GM19468 (cell line): ENCODE results near the gene CNGA2.
"Not testable (repeated sequence)": the region's sequence is repeated elsewhere in the genome, so short reads cannot be mapped to it uniquely, and the experiment has no call there.

Source experiments
- ATAC-seq: cut with Tn5 transposase; IDR thresholded peaks from one replicate; pipeline ENCODE4 v1.9.1; 2021; ENCODE audit warnings: mild to moderate bottlenecking, moderate library complexity, moderate number of reproducible peaks; ENCODE audit not compliant: unreplicated experiment; ENCODE audit errors: extremely low read depth

CNGA2 gene

DNA sequence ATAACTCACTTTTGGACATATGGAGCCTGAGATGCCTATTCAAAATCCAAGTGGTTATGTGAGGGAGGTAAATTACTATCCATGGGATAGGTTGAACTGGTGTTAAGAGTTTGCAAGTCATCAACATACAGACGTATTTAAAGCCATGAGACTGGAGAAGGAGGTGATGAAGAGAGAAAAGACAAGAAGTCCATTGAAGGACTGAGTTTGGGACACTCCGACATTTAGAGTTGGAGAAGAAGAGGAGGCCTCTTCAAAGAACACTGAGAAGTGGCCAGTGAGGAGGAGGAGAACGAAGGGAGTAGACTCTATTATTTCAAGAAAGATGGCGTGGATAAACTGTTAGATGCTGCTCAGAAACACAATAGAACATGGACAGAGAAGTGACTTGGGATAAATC lies at the start of gene CNGA2:
Gene CNGA2 (plus strand): TSS at position 301 of the 400 bp plus-strand sequence. CDS start 3,738 bp downstream, outside the sequence.
- ATAC-seq, result no peak

DNA sequence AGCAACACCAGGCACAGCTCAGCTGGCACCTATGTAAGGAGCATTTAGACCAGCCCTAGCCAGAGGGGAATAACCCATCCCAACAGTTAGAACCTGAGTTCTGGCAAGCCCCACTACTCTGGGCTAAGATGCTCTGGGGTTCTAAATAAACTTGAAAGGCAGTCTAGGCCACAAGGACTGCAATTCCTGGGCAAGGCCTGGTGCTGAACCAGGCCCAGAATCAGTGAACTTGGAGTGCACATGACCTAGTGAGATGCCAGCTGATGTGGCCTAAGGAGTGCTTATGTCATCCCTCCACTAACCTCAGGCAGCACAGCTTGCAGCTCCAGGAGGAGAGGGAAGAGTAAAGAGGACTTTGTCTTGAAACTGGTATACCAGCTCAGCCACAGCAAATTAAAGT lies 46.9 kb upstream of the CNGA2 start:
- ATAC-seq, result no peak

DNA sequence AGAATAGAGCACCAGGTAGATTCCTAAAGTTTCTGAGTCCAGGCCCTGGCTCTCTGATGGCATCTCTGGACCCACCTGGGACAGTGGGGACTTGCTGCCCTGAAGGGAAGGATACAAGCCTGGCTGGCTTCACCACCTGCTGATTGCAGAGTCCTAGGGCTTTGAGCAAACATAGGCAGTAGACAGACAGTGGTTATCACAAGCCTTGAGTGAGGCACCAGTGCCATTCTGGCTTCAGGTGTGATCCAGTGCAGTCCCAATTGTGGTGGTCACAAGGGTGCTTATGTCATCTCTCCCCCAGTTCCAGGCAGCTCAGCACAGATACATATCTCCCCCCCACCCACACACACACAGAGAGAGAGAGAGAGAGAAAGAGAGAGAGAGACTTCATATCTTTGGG lies 45.9 kb upstream of the CNGA2 start:
- ATAC-seq, result no peak

DNA sequence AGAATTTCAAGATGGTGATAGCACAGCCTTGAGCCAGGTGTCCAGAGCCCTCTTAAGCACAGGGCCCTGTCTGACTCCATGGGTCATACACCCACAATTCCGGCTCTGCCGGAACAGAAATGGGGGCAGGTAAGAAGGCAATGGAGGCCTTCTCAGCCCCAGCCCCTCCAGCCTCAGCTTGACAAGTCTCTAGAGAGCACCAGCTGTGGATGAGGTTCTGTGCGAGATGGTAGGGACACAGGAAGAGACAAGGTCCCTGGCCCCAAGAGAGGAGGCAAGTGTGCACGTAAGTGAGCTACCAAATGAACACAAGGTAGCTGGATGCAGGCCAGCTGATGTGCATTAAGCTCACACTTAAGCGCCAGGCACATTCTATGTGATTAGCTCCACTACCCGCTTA lies 41.7 kb upstream of the CNGA2 start:
- ATAC-seq, result no peak

DNA sequence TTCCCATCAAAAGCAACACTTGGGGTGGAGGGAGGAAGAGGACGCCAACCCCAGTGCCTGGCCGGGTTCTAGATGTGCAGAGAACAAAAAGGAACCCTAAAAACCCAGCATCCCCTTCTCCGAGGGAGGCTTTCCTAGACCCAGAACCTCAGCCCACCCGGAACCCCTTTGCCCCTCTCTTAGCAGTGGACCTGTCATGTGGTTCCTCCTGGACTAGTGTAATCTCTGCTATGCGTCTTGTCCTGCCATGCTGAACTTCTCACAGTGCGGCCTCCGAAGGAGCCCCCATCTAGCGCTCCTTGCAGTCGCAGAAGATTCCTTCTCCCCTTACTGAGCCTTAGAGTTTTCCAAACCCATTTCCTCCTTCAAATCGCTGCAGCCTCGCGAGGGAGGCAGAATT lies 40.4 kb upstream of the CNGA2 start:
- no peak for ATAC-seq

DNA sequence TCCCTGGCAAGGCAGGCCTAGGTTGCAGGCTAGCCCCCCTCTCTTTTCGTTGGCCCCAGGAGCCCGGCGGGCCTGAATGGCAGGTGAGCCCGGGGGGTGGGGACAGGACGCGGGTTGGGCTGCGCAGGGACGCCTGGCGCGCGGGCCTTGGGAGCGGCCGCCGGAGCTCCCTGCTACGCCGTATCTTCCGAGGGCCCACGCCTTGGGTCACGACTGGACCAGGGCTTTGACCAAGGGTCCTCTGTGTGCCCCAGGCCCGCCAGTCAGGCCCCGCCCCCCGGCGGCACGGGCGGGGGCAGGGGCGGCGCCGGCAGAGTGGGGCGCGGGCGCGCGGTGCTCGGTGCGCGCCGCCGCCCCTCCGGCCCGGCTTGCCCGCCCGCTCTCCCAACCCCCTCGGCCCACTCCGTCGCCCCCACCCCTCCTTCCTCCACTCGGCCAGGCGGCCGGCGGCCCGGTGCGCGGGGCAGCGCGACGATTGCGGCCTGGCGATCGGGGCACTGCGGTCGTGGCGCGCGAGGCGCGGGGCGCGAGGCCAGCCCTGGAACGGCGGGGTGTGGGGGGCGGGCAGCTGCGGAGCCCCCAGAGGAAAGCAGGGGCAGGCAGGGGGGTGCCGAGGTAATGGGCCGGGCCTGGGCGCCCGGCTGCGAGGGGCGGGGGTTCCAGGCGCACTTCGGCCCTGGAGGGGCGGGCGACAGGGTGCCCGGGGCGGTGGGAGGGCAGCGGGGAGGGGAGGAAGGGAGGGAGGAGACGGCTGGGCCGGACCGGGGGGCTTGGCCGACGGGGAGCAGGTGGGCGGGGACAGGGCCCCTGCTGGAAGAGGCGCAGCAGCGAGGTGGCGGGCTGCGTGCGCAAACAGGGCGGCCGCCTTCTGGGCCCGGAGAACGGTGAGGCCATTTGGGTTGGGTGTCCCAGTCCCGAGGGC lies 39.6 kb upstream of the CNGA2 start, which contains the start of gene PRRG3:
Gene PRRG3 (plus strand): TSS at position 798 of the 922 bp plus-strand sequence. CDS start 3,357 bp downstream, outside the sequence.
- no peak for ATAC-seq

DNA sequence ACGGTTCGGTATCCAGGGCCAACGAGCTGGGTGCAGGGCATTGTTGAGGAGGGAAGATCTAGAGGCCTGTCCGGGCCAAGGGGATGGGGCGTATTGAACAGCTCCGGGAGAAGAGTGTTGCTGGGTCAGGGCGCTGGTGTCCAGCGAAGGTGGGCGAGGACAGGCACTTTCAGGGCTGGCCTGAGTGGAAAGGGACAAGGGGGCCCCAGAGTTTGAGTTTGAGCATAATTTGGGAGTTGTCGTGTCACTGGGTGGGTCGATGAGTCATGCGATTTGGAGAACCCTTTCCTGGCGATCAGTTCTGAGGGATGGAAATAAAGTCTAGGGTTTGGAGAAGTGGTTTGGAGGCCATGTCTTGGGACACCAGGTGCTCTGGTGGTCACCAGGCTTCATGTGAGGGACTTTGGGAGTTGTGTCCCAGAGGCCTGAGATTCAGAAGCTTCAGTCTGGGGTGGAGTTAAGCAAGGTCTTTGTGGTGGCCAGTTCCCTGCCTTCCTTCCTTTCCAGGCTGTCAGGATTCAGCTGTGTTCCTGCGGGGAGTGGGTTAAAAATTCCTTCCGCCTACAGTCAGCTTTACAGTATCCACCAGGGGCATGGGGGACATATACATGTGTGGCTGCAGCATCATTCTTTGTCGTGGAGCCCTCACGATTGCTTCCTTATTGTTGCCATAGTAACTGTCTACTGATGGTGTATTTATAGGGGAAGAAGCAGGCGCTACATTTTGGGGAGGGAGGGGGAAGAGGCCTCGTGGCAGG lies 38.8 kb upstream of the CNGA2 start:
- ATAC-seq, result no peak

DNA sequence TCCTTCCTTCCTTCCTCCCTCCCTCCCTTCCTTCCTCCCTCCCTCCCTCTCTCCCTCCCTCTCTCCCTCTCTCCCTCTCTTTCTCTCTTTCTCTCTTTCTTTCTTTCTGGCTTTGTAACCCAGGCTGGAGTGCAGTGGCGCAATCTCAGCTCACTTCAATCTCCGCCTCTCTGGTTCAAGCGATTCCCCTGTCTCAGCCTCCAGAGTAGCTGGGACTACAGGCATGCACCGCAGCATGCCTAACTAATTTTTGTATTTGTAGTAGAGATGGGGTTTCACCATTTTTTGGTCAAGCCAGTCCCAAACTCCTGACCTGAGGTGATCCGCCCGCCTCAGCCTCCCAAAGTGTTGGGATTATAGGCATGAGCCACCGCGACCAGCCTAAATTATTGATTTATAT lies 37.5 kb upstream of the CNGA2 start:
- not testable (repeated sequence) for ATAC-seq

DNA sequence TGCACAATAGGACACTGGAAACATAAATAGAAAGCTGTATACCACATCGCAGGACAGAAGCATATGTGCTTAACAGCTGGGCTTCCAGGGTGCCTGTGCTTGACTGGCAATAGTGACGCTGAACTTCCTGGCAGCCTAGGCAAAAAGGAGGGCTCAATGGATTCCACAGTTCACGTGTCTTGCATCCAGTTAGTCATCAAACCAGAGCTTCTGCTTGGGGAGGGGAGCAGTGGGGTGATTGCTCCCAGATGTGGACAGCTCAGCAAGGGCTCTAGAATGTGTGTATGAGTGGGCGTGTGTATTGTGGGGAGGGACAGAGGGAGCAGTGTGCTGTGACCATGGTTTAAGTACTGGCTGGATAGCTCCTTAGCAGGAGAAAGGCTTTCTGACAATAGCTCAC lies 37.0 kb upstream of the CNGA2 start:
- no peak for ATAC-seq

DNA sequence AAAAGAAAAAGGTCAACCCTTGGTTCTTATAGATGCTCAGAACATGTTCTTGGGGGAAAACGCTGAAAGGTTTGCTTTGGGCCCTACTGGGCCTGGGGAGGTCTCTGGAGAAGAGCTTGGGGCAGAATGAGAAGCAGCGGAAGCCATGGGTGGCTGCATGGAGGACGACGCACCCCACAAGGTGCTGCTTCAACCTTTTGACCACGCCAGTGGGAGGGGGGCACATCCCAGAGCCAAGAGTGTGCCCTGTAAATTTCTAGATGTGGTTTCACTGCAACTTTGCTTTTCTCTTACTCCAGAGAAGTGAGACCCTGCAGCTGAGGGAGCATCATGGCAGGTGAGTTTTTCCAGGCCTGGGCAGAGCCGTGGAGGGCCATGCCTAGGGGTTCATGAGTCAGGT lies 36.1 kb upstream of the CNGA2 start:
- ATAC-seq, result no peak

DNA sequence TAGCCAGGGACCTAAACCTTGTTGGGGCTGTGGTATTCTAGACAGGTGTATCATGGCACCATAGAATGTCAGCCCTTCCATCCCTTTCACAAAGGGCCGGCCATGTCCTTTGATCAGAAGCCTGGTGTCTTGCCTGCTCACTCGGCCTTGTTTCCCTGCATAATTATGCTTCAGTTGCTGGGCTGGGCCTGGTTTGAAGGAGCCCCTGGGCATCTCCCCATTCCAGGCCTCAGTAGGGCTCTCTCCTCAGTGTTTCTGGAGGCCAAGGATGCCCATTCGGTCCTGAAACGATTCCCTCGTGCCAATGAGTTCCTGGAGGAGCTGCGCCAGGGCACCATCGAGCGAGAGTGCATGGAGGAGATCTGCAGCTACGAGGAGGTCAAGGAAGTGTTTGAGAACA lies 34.8 kb upstream of the CNGA2 start:
- no peak for ATAC-seq

DNA sequence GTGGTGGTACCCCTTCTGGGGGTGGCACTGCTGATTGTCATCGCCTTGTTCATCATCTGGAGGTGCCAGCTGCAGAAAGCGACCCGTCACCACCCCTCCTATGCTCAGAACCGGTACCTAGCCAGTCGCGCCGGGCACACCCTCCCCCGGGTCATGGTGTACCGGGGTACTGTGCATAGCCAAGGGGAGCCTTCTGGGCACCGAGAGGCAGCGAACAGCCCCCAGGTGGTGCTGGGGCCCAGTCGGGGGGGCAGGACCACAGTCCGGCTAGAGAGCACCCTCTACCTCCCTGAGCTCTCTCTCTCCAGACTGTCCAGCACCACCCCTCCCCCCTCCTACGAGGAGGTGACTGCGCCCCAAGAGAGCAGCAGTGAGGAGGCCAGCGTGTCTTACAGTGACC lies 34.0 kb upstream of the CNGA2 start:
- ATAC-seq, result no peak

DNA sequence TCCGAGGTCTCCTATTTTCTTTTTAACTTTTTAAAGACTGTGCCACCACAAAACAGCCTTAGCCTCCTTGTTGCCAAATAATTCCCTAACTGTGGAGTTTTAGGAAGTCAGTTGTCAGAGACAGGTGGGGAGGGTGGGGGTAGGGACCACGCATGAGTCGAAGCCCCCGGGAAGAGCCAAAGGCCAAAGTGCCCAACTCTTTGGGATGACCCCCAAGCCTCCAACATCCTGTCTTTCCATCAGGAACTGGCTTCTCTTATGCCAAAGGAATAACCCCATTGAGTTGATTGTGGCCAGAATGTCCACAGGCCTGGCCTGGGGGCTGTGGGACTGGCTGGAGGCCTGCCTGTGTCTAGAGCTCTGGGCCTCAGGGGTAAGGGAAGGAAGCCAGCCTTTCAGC lies 33.5 kb upstream of the CNGA2 start:
- ATAC-seq, result no peak

DNA sequence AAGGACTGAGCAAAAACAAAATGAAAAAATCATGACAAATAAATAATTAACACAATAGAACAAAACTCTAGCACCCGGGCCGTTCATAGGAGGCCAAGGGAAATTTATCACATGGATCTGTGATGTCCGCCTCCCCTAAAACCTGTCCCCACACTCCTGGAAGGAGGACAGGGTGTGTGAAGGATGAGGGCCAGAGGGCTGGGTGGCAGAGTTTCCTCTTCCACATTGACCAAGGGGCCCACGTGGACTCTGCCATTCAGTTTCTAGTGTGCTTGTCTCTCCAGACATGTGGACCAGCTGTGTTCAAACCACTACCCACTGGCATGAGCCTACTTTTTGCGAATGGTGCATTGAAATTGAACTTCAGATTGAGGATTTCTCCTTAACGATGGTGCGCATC lies 33.0 kb upstream of the CNGA2 start:
- ATAC-seq, result no peak

DNA sequence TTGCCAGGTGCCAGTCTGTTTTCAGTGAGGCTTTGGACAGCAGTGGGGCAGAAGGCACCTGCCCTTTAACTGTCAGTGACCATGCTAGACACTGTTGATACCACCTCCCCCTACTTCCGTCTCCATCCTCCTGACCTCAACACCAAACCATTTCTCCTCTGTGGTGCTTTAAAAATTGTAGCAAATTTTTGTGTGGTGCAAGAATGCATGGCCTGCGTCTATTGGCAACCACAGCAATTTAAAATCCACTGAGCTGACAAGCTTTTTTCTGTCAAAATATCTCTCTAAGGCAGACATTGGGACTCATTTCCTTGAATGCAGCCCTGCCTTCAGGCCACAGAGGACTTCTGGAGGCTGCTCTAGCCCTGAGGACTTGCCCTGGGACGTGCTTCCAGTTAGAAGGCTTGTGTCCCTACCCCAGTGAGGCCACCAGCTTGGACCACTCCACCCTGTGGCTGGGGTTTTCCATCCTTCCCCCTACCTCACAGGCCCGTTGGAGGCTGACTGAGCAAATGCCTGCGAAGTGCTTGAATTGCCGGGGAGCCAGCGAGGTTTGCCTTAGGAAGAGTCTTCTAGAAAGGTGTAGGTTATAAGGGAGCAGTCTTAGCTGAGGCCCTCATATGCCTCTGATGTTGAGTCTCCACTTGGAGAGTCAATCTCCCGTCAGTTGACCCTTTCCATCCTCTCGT lies 32.4 kb upstream of the CNGA2 start:
- ATAC-seq, result no peak

DNA sequence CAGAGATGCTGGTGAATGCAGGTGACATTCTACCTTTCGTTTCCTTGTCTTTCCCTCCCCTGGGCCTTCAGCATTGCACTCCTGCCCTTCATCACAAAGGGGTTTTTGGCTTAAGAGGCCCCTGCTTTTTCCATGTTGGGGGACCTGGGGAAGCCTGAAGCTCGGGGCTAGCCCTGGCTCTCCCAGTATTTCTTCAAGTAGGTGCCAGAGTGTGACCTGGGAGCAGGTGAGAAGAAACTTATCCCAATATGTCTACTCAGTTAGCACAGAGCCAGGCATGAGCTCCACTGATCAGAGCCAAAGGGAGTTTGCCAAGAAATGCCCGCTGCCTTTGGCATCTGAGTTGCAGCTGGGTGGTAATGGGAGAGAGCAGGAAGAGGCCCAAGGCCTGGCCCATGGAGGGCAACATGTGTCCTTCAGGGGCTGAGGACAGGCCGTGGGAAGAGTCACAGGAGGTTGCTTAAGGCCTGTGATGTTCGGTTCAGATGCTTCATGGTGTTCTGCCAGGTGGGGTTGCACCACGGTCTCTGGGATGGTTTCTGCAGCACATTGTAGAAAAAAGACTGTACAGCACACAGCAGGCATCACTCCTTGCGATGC lies 31.7 kb upstream of the CNGA2 start:
- ATAC-seq, result no peak

DNA sequence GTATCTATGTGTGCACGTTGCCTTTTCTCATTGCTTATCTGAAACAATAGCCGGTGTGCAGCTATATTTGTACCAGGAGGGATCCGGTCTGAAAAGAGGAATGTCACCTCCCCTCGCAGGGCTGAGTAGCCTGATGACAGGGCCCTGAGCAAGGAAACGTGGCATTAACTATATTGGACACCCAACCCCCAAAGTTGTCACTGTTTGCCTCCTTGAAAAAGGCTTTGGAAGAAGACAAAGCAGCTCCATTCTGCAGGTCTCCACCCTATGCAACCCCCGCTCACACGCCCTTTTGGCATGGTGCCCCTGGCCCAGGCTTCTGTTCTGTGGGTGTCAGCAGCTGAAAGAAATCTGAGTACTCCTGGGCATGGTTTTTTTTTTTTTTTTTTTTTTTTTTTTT lies 31.1 kb upstream of the CNGA2 start:
- no peak for ATAC-seq

DNA sequence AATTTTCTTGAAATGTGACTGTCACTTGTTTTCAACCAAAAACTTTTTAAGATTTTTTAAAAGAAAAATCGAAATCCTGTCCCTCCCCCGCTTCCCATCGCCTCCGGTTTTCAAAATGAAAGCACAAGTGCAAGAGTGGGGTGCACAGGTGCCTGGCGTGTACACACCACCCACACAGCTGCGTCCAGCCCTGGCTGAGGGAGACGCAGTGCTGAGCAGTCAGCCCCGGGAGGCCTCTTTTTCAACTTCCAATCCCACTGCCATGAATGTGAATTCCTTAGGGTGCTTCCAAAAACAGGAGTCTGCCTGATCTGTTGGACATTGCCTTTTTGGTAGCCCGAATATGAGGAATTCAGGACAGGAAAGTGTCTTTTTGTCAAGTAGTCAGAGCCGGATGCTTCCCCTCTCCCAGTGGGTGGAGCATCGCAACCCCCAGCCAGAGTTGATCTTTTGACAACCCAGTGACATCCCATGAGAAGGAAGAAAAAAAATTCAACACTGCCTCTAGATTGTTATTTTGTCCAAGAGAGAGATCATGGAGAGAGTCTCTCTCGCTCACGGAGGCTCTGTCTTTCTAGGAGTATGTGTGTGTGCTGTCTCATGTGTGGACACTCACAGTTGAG lies 30.4 kb upstream of the CNGA2 start:
- ATAC-seq, result no peak

DNA sequence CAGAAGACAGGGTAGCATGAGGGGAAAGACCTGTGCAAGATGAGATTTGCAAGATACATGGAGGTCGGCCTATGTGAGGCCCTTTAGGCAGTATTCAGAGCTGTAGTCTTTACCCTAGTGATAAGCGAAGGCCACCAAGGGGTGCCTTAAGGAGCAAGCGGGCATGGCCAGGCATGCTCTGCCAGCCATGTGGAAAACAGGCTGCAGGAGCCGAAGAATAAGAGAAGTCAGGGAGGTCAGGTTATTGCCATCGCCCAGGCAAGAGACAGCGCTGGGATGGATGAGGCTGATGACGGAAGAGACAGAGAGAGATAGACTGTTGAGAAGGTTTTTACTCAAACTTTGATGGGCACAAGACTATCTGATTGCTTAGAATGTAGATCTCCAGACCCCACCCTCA lies 25.7 kb upstream of the CNGA2 start:
- no peak for ATAC-seq

DNA sequence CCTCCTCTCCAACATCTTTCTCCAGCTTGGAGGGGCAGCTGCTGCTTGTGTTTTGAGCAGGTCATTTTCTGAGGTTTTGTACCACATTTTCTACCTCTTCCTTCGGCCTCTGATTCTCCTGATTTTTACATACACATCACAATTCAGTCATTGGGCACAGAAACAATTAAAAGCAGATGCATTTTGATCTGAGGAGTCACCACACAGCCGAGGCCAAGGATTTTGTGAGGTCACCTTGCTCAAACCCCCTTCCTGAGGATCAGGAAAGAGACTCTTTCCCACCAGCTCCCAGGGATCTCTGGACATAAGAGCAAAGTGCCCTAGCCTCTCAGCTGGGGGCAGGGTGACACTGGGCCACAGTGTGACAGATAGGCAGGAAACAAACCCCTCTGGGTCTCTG lies 24.1 kb upstream of the CNGA2 start:
- no peak for ATAC-seq
